ENCODE measurements around the gene PAM16. TPM values are rescaled to one million over a fixed set of nuclear protein-coding genes. Genes with fewer than 3 reads are reported as not detected.
"Not testable (repeated sequence)": the region's sequence is repeated elsewhere in the genome, so short reads cannot be mapped to it uniquely, and the experiment has no call there.

The PAM16 gene
- 28.9 TPM for polyA plus RNA-seq (ENCODE audit: insufficient read length)

DNA sequence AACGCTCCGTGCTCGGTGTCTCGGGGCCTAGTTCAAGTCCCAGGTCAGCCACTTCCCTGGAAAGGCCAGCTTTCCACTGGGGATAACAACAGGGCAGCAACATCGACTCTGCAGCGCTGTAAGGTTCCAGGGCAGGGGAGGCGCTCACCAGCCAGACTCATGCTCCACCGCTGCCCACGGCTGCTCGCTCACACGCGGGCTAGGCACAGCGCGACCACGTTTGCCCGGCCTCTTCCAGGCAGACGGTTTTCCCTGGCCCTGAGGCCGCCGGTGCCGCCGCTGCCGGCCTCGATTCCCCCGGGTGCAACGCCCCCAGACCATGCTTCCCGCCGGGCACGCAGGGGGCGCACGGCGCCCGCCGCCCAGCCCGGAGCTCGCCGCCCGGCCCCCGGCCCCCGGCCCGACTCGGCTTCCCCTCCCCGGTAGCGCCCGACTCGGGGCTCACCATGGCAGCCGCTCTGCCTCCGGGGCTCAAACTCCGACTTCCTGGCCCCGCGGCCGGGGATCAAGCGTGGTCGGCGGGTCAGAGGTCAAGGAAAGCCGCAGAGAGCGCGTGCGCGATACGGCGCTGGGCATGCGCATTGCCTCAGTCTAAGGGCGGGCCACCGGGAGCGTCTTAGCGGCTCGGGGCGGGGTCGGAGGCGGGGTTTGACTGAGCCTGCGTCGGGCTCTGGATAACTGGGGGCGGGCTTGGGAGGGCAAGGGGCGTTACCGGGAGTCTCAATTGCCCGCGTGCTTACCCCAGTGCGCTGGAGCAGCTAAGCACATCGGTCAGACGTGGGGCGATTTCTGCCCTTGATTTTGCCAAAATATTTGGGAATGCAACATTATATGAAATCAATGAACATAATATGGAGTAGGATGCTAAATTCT lies at the start of gene PAM16:
TSS of gene PAM16 (minus strand) at position 535 of the 873 bp plus-strand sequence. CDS start at position 448, 87 bp downstream.
- DNase-seq = peak; percentile 95

DNA sequence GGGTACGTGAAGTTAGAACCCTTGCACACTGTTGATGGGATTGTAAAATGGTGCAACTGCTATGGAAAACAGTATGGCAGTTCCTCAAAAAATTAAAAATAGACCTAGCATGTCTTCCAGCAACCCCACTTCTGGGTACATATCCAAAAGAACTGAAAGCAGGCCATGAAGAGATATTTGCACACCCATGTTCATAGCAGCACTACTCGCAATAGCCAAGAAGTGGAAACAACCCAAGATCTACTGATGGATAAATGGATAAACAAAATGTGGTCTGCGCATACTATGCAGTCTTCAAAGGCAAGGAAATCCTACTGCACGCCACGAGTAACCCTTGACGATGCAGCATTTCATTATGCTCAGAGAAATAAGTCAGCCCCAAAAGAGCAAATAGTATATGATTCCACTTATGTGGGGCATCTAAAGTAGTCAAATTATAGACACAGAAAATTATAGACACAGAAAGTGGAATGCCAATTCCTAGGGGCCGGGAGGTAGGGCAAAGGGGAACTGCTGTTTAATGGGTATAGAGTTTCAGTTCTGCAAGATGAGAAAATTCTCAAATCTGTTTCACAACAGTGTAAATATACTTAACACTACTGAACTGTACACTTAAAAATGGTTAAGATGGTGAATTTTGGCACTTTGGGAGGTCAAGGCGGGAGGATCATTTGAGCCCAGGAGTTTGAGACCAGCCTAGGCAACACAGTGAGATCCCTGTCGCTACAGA lies 48.0 kb upstream of the PAM16 start:
- DNase-seq = no peak

DNA sequence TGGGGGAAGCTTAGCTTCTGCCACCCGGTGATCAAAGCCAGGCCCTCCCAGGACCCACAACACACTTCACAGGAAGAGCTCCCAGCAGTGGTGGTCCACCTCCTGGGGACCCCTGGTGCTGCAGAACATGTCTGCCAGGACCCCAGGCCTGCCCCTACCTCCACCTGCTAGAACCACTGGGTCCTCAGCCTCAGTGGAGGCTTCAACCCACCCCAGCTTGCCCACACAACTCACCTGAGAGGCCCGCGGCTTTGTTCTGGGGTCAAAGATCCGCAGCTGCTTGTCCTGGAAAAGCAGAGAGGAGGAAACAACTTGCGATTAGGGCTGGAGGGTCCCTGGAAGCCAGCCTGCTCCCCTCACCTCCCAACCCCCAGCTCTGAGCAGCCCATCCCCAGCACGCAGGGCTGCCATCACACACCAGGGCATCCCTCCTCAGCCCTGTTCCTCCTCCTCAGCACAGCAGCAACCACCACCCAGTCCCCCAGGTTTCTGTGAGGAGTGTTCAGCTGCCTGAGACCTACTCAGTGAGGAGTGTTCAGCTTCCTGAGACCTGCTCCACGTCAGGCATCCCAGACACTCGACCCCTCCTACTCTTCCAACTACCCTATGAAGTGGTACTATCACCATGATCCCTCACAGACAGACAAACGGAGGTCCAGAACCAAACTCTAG lies 44.1 kb upstream of the PAM16 start:
- DNase-seq = no peak

DNA sequence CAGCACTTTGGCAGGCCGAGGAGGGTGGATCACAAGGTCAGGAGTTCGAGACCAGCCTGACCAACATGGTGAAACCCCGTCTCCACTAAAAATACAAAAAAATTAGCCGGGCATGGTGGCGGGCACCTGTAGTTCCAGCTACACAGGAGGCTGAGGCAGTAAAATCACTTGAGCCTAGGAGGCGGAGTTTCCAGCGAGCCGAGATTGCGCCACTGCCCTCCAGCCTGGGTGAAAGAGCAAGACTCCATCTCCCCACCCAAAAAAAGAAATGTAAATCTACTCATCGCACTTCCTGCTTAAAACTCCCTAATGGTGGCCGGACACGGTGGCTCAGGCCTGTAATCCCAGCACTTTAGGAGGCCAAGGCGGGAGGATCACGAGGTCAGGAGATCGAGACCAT lies 42.7 kb upstream of the PAM16 start:
- not testable (repeated sequence) for DNase-seq

DNA sequence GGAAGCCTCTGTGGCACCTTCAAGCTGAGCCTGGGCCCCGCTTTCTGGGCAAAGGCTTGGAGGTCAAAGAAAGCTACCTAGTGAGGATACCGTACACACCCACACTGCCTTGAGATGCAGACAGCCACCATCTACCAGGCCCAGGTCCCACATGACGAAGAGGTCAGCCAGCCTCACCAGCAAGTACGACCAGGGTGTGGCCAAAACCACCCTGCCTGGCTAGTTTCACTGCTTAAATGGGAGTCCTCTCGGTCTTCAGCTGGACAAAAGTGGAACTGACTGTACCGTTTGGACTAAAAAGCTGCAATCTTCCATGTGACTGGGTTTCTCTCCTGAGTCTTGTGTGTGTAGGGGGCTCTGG lies 42.1 kb upstream of the PAM16 start:
- DNase-seq = no peak

DNA sequence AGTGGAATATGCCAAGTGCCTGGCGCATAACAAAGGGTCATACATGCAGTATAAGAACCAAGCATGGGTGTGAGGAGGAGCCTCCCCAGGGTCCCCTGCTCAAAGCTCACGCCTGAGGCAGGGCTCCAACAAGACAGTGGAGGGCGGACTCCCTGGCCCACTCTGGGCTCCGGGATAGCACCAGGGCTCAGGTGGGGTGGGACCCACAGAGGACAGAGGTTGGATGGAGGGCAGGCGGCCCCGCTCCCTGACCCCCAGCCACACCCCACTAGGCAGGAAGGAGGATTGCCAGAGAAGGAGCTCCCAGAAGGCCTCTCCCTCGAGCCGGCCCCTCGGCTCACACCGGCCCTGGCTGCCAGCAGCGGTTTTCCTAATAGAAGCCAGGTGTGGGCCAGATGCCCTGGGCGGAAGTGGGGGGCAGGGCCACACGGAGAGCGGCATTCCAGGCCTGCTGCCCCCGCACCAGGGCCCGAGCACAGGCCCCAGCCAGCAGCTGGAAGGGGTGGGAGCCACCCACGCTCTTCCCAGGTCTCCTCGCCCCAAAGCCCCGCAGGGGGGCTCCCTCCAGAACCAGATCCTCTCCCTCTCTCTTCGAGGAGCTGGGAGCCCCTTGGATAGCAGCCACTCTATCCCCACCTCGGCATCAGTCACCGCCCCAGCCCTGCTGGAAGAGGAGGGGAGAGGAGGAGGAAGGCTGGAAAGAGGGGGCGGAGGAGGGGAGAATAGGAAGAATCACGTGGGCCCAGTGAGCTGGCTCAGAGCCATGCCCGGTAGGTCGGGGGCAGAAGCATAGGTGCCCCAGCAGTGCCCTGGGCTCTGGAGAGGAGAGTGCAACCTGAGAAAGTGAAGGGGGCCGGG lies 41.5 kb upstream of the PAM16 start:
- DNase-seq = no peak

DNA sequence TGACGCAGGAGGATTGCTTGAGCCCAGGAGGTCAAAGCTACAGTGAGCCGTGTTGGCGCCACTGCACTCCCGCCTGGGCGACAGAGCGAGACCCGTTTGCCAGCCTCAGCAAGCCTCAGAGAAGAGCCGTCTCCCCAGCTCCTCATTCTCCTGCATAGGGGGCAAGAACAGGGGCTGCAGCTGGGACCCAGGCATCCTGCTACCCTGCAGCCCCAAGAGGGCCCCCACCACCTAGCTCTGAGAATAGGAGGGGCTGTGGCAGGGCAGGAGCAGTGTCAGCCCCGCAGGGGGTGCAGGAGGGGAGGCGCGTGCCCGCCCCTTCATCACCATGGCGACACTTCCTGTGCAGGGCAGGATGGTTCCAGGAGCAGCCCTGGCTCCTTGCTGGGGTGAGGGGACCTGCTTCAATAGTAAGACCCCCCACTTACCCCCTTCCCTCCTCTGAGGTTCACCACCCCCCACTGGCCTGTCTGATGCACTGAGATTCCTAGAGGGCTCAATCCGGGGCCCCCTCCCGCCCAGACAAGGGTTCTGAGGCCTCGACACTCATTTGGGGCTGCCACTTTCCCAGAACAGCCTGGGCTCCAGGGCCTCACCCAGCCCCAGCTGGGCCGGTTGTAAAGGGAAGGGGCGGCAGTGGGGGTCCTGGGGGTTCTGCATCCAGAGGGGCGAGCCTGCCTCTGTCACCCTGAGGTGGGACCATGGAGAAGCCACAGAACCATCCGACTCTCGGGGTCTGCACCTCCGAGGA lies 40.7 kb upstream of the PAM16 start:
- DNase-seq = no peak

DNA sequence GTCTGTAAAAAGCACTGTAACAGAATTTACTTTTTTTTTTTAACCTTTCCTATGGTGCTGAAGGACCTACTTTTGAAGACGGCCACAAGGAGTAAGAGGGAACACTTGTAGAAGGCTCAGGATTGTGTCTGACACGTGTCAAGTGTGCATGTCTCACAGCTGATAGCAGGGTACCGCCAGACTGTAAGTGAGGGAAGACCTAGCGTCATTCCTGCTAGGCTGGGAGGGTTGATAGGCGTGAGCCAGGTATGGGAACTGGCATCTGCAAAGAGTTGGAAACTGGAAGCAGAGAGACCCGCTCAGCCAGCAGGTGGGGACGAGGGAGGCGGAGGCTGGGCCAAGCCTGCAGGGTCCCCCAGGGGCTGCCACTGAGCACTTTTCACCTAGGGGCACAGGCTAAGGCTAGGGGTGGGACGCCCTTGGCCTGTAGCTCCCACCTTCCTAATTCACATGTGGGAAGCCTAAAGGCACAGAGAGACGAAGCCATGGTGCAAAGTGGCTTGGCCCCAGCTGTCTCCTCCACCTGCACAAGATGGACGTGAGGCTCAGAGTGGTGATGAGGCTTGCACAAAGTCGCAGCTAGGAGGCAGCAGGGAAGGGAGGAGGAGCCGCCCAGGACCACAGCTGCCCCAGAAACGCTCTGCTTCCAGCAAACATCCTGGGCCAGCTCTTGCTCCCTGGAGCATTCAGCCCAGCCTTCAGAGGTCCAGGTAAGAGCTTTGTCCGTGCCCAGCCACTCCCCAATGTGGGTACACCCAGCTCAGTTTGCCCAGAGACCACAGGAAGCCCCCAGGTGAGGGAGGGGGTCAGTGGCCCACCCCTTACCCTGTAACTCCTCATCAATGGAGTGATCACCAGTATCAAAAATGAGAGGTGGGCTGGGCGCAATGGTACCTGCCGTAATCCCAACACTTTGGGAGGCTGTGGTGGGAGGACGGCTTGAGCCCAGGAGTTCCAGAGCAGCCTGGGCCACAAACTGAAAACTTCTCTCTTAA lies 39.4 kb upstream of the PAM16 start:
- no peak for DNase-seq

DNA sequence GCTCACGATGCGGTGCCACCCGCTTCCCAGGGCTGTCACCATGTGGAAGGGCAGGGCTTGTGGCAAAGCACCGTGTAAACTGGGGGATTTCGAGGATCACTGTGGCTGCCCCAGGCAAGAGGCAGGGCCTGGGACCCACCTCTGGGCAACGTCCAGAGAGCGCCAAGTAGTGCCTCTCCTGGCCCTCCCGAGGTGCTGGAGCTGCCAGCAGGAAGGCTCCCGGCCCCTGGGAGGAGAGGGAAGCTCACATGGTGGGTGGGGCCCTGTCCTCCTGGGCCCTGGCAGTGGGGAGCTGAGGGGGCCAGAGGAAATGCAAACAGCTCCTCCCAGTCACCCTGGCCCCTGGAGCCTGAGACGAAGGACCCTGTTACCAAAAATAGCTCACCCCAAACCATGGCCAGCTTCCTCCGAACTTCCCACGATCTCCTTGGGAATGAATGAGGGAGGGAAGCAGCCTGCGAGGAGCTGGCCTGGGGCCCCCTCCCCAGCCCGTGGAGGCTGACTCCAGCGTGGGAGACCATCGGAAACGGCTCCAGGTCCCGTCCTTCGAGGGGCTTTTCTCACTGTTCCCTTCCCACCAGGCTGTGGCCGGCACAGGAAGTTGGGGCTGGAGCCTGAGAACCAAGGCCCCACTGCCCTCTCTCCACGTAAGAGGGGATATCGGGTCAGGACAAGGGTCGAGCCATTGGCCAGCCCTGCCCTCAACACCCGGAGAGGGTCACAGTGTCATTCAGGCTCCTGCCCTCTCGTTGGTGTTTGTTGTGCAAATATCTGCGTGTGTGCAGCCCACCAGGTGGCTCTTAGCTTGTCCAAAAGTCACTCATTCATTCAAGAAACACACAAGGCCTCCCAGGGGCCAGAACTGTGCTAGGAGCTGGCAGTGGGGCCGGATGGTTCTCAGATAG lies 38.2 kb upstream of the PAM16 start:
- DNase-seq = no peak

DNA sequence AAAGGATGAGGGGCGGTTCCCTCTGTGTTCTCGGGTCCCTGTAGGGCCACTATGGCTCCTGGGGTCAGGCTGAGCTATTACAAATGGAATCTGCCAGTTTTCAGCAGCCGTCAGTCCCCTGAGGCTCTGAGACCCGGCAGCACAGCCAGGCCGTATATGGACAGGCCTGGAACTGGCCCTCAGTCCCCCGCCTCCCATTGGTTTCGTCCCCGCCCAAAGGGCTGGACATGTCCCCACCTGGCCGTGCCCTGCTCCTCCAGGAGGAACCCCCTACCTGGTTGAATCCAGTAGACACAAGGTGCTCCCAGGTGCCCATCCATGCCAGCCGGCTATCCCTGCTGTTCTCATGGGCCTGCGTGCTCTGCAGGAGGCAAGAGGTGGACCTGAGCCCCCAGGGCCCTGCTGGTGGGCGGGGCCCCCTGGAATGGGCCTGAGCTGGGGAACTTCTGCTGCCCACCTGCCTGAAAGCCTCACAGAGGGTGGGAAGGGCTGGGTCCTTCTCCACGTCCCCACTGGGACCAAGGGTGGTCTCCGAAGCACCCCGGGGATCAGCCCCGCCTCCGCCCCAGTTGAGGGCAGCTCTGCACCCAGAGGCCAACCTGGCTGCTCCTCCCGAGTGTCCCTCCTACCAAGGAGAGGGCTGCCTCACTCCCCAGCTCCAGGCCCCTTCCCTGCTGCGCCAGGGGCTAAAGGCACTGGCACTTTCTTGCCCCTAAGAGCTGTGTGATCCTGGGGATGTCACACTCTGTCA lies 37.3 kb upstream of the PAM16 start:
- DNase-seq = no peak

DNA sequence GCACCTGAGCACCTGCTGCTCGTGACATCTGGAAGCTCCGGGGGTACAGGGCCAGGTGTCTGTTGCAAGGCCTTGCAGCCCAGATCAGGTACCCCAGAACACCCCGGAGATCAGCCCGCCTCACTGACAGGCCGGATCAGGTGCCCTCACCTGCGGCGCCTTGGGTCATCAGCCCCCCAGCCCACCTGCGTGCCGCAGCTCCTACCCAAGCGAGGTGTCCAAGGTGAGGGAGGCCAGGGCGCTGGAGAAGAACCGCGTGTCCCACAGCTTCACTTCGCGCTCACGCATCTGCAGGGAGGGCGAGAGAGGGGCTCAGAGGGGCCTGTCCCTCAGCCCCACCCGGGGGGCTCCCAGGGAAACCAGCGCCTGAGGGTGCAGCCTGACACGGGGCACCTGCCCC lies 36.7 kb upstream of the PAM16 start:
- no peak for DNase-seq

DNA sequence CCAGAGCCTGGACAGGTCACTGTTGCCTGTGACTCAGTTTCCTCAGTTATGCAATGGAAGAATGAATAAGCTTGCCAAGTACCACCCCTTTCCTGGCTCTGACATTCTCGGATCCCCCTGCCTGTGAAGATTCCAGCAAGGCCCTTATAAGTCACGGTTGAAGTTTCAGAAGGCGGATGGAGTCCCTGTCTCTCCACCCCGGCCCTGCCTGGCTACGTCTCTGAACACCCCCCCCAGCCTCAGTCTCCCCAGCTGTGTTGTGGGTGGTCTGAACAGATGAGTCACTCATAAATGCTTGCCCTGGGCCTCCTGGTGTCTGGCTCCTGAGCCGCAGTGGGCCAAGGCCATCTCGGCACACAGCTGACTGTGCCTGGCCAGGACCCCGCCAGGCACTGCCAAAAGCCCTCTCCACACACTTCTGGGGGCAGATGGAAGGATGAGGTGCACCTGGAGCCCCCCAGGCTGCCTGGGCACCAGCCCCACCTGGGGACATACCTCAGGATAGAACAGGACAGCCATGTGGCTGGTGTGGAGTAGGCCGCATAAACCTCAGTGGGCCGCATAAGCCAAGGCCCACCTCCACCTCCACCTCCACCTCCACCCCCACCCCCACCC lies 35.9 kb upstream of the PAM16 start:
- no peak for DNase-seq

DNA sequence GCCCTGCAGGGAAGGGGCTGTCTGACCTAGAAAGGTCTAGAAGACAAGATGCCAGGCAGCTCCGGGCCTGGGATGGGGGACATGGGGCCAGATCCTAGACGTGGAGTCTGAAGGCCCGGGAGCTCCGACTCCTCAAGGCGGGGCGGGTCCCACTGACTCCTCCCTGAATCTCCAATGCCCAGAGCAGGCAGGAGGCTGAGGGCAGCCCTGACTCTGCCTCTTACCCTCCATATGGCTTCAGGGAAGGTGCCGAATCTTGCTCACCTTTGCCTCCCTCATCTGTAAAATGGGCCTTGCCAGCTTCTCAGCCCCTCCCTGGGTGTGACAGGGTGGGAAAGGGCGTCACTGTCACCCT lies 35.3 kb upstream of the PAM16 start:
- DNase-seq = no peak

DNA sequence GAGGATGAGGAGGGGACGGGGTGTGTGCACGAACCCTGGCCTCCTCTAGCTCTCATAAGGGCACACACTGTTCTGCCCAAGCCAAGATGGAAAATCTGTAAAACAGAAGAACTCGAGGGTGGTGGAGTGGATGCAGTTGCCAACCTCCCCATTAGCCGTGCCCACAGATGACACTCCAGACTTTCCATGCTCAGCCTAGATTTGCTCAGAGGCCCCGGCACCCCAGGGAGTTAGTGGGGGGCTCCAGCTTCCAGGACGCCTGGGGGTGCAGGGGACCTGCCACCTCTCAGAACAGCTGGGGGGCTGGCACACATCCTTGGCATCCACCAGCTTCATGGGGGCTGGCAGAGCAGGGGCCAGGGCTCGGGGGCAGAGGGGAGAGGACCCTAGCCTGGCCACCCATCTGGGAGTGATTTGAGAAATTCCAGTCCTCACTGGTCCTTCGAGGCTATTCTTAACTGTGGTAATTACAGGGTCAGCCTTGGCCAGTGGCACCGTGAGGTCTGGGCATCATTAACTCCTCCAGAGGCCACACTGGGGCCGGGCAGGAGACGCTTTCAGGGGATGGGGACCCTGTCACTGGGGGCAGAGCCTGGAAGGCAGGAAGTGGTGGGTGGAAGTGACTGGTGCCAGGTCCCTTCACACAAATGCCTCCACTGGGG lies 34.8 kb upstream of the PAM16 start:
- DNase-seq = no peak

DNA sequence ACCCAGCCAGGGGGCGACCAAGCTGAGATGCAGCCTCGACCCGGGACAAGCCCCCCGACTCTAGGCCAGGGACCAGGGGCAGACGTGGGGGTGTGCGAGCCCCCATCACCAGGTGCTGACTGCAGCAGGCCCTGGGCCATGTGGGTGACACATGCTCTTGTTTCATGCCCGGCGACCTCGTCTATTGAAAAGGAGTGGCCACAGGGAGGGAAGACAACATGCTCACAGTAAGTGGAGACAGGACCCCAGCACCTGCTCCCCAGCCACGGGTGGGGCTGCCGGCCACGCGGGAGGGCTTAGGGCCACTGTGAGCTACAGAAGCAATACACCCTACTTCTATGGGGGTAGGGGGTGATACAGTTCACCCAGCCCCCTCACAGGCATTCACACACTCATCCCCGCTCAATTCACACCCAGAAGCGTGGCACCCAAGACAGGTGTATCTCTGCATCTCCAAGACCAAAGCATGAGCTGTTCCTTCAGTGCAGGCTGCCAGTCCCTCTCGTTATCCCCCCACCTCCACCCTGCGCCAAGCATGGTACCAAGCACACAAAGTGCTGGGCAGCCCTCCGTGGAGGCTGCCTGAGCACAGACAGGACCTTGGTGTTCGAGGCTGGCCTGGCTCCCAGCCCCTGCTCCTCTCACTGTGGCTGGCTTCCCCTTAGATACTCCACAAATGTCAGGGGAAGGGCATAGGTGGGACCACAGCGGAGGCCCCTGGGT lies 34.1 kb upstream of the PAM16 start:
- DNase-seq = no peak

DNA sequence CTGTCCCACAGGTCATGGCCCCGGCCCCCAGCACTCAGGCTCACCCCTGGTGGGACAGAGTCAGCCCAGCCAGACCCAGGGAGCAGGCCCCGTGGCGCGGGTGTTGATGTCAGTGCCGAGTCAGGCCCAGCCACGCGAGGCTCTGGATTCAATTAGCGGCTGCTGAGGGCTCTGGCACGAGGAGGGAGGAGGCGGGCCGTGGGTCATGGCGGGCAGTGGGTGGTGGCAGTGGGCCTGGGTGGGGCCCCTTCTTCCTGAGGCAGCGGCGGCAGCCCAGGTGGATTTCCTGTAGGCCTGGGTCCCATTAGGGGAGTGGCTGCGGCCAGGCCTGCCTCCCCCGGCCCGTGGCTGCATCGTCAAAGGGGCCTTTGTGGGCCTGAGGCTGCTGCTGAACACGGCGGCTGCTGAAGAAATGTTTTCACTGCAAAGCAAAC lies 33.4 kb upstream of the PAM16 start:
- no peak for DNase-seq
